Erythroblast (primary cell): ENCODE results near the gene MAP3K7CL.

ENCODE experiments used
- GATA1 ChIP-seq: IDR thresholded peaks from 2 replicates; pipeline ENCODE4 v1.6.1; 2011; ENCODE audit warnings: low read depth, mild to moderate bottlenecking, control low read depth, low read length, moderate library complexity
- POLR2A ChIP-seq: IDR thresholded peaks from 2 replicates; pipeline ENCODE4 v1.6.1; 2011; ENCODE audit warnings: mild to moderate bottlenecking, low read length

GRCh38 chr21:29105218-29105617, 25.2 kb upstream of the MAP3K7CL start:
- TF ChIP-seq POLR2A (no peak), GATA1 (no peak)
